ENCODE data around the gene ZNF579.

- TF ChIP-seq ZBED1 (IDR thresholded peaks at IDR 0.05; ENCODE audit: borderline replicate concordance) (no peak), NR2C2 (IDR thresholded peaks at IDR 0.05; ENCODE audit: borderline replicate concordance, control insufficient read depth, insufficient read length, low read depth) (no peak), RELB (IDR thresholded peaks at IDR 0.05; ENCODE audit: low read depth) (no peak), NR2F1 (conservative IDR thresholded peaks at IDR 0.05) (no peak), CTCF (IDR thresholded peaks at IDR 0.05 in 2 of 3, conservative IDR thresholded peaks at IDR 0.05 in 1 of 3; ENCODE audit: control insufficient read depth in 2 of 3, extremely low read depth in 1 of 3, insufficient read depth in 1 of 3, low read depth in 3 of 3, low read length in 3 of 3) (no peak), E2F4 (IDR thresholded peaks at IDR 0.05; ENCODE audit: low read depth, low read length) (no peak; the same call in 1 of the 2 replicates), ATF3 (IDR thresholded peaks at IDR 0.05; ENCODE audit: borderline replicate concordance, extremely low read depth, low read depth, low read length) (no peak), LARP7 (IDR thresholded peaks at IDR 0.05) (no peak), CEBPZ (IDR thresholded peaks at IDR 0.05; ENCODE audit: low read depth, low read length) (no peak), IKZF1 (conservative IDR thresholded peaks at IDR 0.05) (peak; percentile 64; the same call in 1 of the 2 replicates)
Measured at GRCh38 chr19:55605207-55605636, 24.6 kb upstream of the ZNF579 start.
